Hepatocyte (in vitro differentiated cells): Measurements from ENCODE around the gene DUSP16.

ENCODE experiments used
- CTCF ChIP-seq: fragments of 200-600 bp; sonication (generic); IDR thresholded peaks from 2 replicates; pipeline ENCODE4 v1.5.1; 2016; ENCODE audit warnings: antibody characterized with exemption, mild to moderate bottlenecking; ENCODE audit not compliant: poor library complexity
- EZH2 ChIP-seq: fragments of 200-600 bp; sonication (generic); IDR thresholded peaks from 2 replicates; pipeline ENCODE4 v1.6.1; 2016; ENCODE audit warnings: antibody characterized with exemption, mild to moderate bottlenecking, borderline replicate concordance
- EZH2phosphoT487 ChIP-seq: fragments of 200-600 bp; sonication (generic); IDR thresholded peaks from one replicate; pipeline ENCODE4 v1.6.1; 2018; ENCODE audit warnings: antibody characterized with exemption, mild to moderate bottlenecking, low read depth, moderate library complexity; ENCODE audit not compliant: unreplicated experiment, severe bottlenecking

GRCh38 chr12:12542964-12543363 is 19.7 kb downstream of the DUSP16 start:
- TF ChIP-seq CTCF (no peak), EZH2 (no peak), EZH2phosphoT487 (no peak)
